GM23338 (cell line): ENCODE results near the gene GPR26. TPM values are rescaled to one million over a fixed set of nuclear protein-coding genes. Genes with fewer than 3 reads are reported as not detected.

Experiments
- ATAC-seq: fragments of 200-7000 bp; cut with Tn5 transposase; 3 replicates; pipeline ENCODE4 v1.9.1; 2020
- DNase-seq: peaks from one replicate; pipeline ENCODE4 v3.0.0-alpha.2; 2015; ENCODE audit warnings: low spot score
- H2AFZ ChIP-seq: fragments of 200-600 bp; sonication (generic); 2 replicates; pipeline ENCODE4 v1.8.0; 2016; ENCODE audit warnings: antibody characterized with exemption, mild to moderate bottlenecking, moderate library complexity
- H3F3A ChIP-seq: fragments of 200-600 bp; sonication (generic); replicated peaks from 2 replicates; pipeline ENCODE4 v1.8.0; 2017; ENCODE audit warnings: antibody characterized with exemption, mixed run types, low read depth
- H3K27ac ChIP-seq: fragments of 200-600 bp; sonication (generic); 2 replicates; pipeline ENCODE4 v1.6.1; 2016; ENCODE audit warnings: low read depth
- H3K27me3 ChIP-seq: fragments of 200-600 bp; sonication (generic); 2 replicates; pipeline ENCODE4 v1.8.0; 2016; ENCODE audit warnings: mild to moderate bottlenecking, mixed run types, moderate library complexity; ENCODE audit not compliant: insufficient read depth
- H3K36me3 ChIP-seq: fragments of 200-600 bp; sonication (generic); 2 replicates; pipeline ENCODE4 v1.8.0; 2016; ENCODE audit warnings: mild to moderate bottlenecking; ENCODE audit not compliant: insufficient read depth
- H3K4me1 ChIP-seq: fragments of 200-600 bp; sonication (generic); 2 replicates; pipeline ENCODE4 v1.8.0; 2016; ENCODE audit warnings: mild to moderate bottlenecking, moderate library complexity; ENCODE audit not compliant: insufficient read depth
- H3K4me2 ChIP-seq: fragments of 200-600 bp; sonication (generic); 2 replicates; pipeline ENCODE4 v1.7.1; 2017; ENCODE audit warnings: mixed run types
- H3K4me3 ChIP-seq: fragments of 200-600 bp; sonication (generic); 2 replicates; pipeline ENCODE4 v1.6.1; 2016; ENCODE audit warnings: mixed run types
- H3K79me2 ChIP-seq: fragments of 200-600 bp; sonication (generic); replicated peaks from 2 replicates; pipeline ENCODE4 v1.8.0; 2017; ENCODE audit warnings: mild to moderate bottlenecking; ENCODE audit not compliant: insufficient read depth
- H3K9me2 ChIP-seq: fragments of 200-600 bp; sonication (generic); 2 replicates; pipeline ENCODE4 v1.8.0; 2017; ENCODE audit not compliant: insufficient read depth
- H4K20me1 ChIP-seq: fragments of 200-600 bp; sonication (generic); replicated peaks from 2 replicates; pipeline ENCODE4 v1.8.0; 2017; ENCODE audit warnings: mild to moderate bottlenecking; ENCODE audit not compliant: insufficient read depth
- H3K27ac Mint-ChIP-seq: 2 replicates; pipeline ENCODE4 v1.8.0; 2020; ENCODE audit warnings: inconsistent platforms, mild to moderate bottlenecking, moderate library complexity, mixed read lengths
- H3K27me3 Mint-ChIP-seq: 3 replicates; pipeline ENCODE4 v1.8.0; 2022; ENCODE audit warnings: low read depth, mild to moderate bottlenecking, moderate library complexity, mixed read lengths, inconsistent platforms; ENCODE audit not compliant: insufficient read depth, poor library complexity
- H3K36me3 Mint-ChIP-seq: 3 replicates; pipeline ENCODE4 v1.8.0; 2021; ENCODE audit warnings: low read depth, mild to moderate bottlenecking, inconsistent platforms, moderate library complexity, mixed read lengths
- H3K4me1 Mint-ChIP-seq: 3 replicates; pipeline ENCODE4 v1.8.0; 2020; ENCODE audit warnings: mild to moderate bottlenecking, inconsistent platforms, mixed read lengths
- H3K4me3 Mint-ChIP-seq: 3 replicates; pipeline ENCODE4 v1.8.0; 2021; ENCODE audit warnings: moderate library complexity, mild to moderate bottlenecking, inconsistent platforms, mixed read lengths
- H3K9me3 Mint-ChIP-seq: 3 replicates; pipeline ENCODE4 v1.8.0; 2020; ENCODE audit warnings: moderate library complexity, mild to moderate bottlenecking, inconsistent platforms, mixed read lengths
- CREB1 ChIP-seq: fragments of 250-450 bp; sonication (Bioruptor Pico); IDR thresholded peaks from 2 replicates; pipeline ENCODE4 v1.5.0; 2020; ENCODE audit warnings: low read depth, mild to moderate bottlenecking, moderate library complexity
- CTCF ChIP-seq, 2 experiments: fragments of 200-600 bp in 1 of 2; sonication (generic) in 1 of 2; conservative IDR thresholded peaks; 2 replicates each; pipeline versions ENCODE4 v1.5.1 to v1.6.1; 2016 to 2017; ENCODE audit warnings: antibody characterized with exemption in 2 of 2, low read depth in 2 of 2, mild to moderate bottlenecking in 2 of 2, moderate library complexity in 1 of 2
- ETS1 ChIP-seq: IDR thresholded peaks from 2 replicates; pipeline ENCODE4 v1.6.1; 2016; ENCODE audit warnings: antibody characterized with exemption
- EZH2 ChIP-seq: fragments of 200-600 bp; sonication (generic); IDR thresholded peaks from one replicate; pipeline ENCODE4 v1.8.0; 2017; ENCODE audit warnings: antibody characterized with exemption, mild to moderate bottlenecking, low read depth; ENCODE audit not compliant: unreplicated experiment
- NANOG ChIP-seq: IDR thresholded peaks from 2 replicates; pipeline ENCODE4 v1.6.1; 2016; ENCODE audit warnings: antibody characterized with exemption, borderline replicate concordance
- REST ChIP-seq: IDR thresholded peaks from one replicate; pipeline ENCODE4 v1.6.1; 2018; ENCODE audit warnings: antibody characterized with exemption; ENCODE audit not compliant: unreplicated experiment
- STAT1 ChIP-seq: IDR thresholded peaks from one replicate; pipeline ENCODE4 v1.6.1; 2016; ENCODE audit warnings: antibody characterized with exemption; ENCODE audit not compliant: unreplicated experiment
- ZNF462 ChIP-seq: fragments of 250-450 bp; sonication (Bioruptor Pico); IDR thresholded peaks from 2 replicates; pipeline ENCODE4 v1.5.0; 2020; ENCODE audit warnings: mild to moderate bottlenecking, moderate library complexity
- polyA plus RNA-seq: library from polyadenylated mRNA; unstranded; fragments of >200 nt; fragmentation: Nextera tagmentation; extraction: Ambion mirVana; gene quantifications from 2 replicates; pipeline ENCODE4 v1.2.1, GENCODE V29; 2016
- total RNA-seq: library from RNA; depleted of rRNA; stranded (reverse); fragments of >200 nt; shearing (Covaris generic); gene quantifications from 2 replicates; pipeline ENCODE4 v1.2.3, GENCODE V29; 2014

GPR26 gene
- total and polyA plus RNA-seq, 2 experiments from 2014 or later, result 0.06 to 0.07 TPM

DNA sequence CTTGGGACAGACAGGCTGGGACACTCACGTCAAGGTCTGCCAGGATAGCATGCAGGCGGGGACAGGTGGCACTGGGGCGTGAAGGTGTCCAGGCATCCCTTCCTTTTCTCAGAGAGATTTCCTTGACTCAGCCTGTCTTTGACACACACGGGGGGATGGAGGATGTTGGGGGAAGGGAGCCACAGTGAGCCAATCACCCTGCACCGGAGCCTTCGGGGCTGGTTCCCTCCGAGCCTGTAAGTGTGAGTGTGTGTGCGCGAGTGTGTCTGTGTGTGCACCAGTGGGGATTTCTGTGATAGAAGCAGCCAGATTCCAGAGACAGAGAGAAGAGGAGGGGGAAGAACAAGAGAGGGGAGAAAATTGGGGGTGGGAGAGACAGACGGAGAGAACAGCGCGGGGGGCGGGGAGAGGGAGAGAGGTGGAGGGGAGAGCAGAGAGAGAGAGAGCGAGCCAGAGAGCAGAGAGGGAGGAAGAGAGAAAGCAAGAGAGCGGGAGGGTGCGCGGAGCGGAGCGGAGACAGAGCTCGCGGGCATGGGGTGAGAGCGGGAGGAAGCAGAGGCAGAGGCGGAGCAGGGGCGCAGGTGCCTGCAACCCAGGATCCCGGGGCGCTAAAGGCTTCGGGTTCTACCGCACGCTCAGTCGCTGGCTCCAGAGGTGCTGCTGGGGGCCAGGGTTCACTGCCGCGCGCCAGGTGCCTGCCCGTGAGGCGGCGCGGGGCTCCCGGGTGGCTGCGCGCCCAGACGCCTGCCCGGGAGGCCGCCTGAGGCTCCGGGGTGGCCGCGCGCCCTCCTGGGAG lies 466 bp upstream of the GPR26 start:
- Histone ChIP-seq H3K36me3 (no peaks in the 10 kb centered on the region), H4K20me1 (no peaks in the 10 kb centered on the region), H2AFZ (peak overlapping the region; percentile 47; the same call in 1 of the 2 replicates), H3K4me1 (no peaks in the 10 kb centered on the region), H3K4me3 (peak overlapping the region; percentile 51), H3K27ac (no peak overlapping the region), H3K4me2 (peak overlapping the region; percentile 80), H3F3A (no peaks in the 10 kb centered on the region), H3K79me2 (no peaks in the 10 kb centered on the region), H3K9me2 (no peaks in the 10 kb centered on the region), H3K27me3 (peaks cover 46% of the 10 kb centered on the region)
- H3K9me3 Mint-ChIP-seq, result peaks cover 4% of the 10 kb centered on the region
- H3K27ac Mint-ChIP-seq, result no peak overlapping the region
- peaks cover 42% of the 10 kb centered on the region for H3K27me3 Mint-ChIP-seq
- peak overlapping the region; percentile 79 for H3K4me3 Mint-ChIP-seq
- no peak for TF ChIP-seq CTCF (conservative IDR thresholded peaks at IDR 0.05; ENCODE audit: low read depth in 2 of 2)
- peak; percentile 64 for DNase-seq
- peaks cover 13% of the 10 kb centered on the region for H3K4me1 Mint-ChIP-seq
- ATAC-seq, result peak; percentile 44
- H3K36me3 Mint-ChIP-seq, result peaks cover 3% of the 10 kb centered on the region

GRCh38 chr10:123669886-123670285 lies 3.7 kb downstream of the GPR26 start:
- H3K9me3 Mint-ChIP-seq, result peaks cover 4% of the 10 kb centered on the region; the same call in 2 of the 3 replicates
- no peak overlapping the region for H3K27ac ChIP-seq
- no peak overlapping the region for H3K4me3 Mint-ChIP-seq
- no peaks in the 10 kb centered on the region for H3K4me1 ChIP-seq
- H4K20me1 ChIP-seq, result no peaks in the 10 kb centered on the region
- no peaks in the 10 kb centered on the region for H3F3A ChIP-seq
- peaks cover 38% of the 10 kb centered on the region for H3K27me3 Mint-ChIP-seq
- peaks cover 19% of the 10 kb centered on the region for H3K4me1 Mint-ChIP-seq
- no peak overlapping the region for H3K4me2 ChIP-seq
- no peak for ATAC-seq
- DNase-seq, result no peak
- H2AFZ ChIP-seq, result no peak overlapping the region
- no peaks in the 10 kb centered on the region for H3K36me3 ChIP-seq
- no peaks in the 10 kb centered on the region for H3K9me2 ChIP-seq
- no peaks in the 10 kb centered on the region for H3K79me2 ChIP-seq
- peaks cover 36% of the 10 kb centered on the region for H3K27me3 ChIP-seq
- no peak overlapping the region for H3K27ac Mint-ChIP-seq
- H3K4me3 ChIP-seq, result no peak overlapping the region
- H3K36me3 Mint-ChIP-seq, result peaks cover 3% of the 10 kb centered on the region
- TF ChIP-seq ZNF462 (CRISPR knock-in tag), result no peak
- no peak for TF ChIP-seq NANOG
- no peak for TF ChIP-seq CREB1 (CRISPR knock-in tag)
- no peak for TF ChIP-seq ETS1
- no peak for TF ChIP-seq REST
- TF ChIP-seq EZH2, result no peak
- no peak for TF ChIP-seq STAT1
